SK-N-SH treated with all-trans-retinoic acid at 6 μM for 48 hours (cell line): ENCODE measurements around the gene SAP25.

Source experiments
- CREB5 ChIP-seq: fragments of 250-450 bp; sonication (Bioruptor Pico); IDR thresholded peaks from 2 replicates; pipeline ENCODE4 v1.5.1; 2020; ENCODE audit warnings: low read depth, mild to moderate bottlenecking, moderate library complexity
- PATZ1 ChIP-seq: fragments of 250-450 bp; sonication (Bioruptor Pico); IDR thresholded peaks from 2 replicates; pipeline ENCODE4 v1.8.0; 2020; ENCODE audit warnings: mild to moderate bottlenecking, moderate library complexity, borderline replicate concordance
- PPARA ChIP-seq: fragments of 250-450 bp; sonication (Bioruptor Pico); IDR thresholded peaks from 2 replicates; pipeline ENCODE4 v1.5.0; 2020; ENCODE audit warnings: mild to moderate bottlenecking, borderline replicate concordance
- RARB ChIP-seq: fragments of 250-450 bp; sonication (Bioruptor Pico); IDR thresholded peaks from 2 replicates; pipeline ENCODE4 v1.8.0; 2021; ENCODE audit warnings: mild to moderate bottlenecking, moderate library complexity
- SNAI2 ChIP-seq: fragments of 250-450 bp; sonication (Bioruptor Pico); IDR thresholded peaks from 2 replicates; pipeline ENCODE4 v1.5.0; 2020; ENCODE audit warnings: mild to moderate bottlenecking, moderate library complexity
- TOX ChIP-seq: fragments of 250-450 bp; sonication (Bioruptor Pico); IDR thresholded peaks from 2 replicates; pipeline ENCODE4 v1.8.0; 2021; ENCODE audit warnings: mild to moderate bottlenecking, moderate library complexity, borderline replicate concordance
- ZFP30 ChIP-seq: fragments of 450-650 bp; formaldehyde crosslinking; IDR thresholded peaks from 2 replicates; pipeline ENCODE4 v1.5.0; 2022; ENCODE audit warnings: mild to moderate bottlenecking, moderate library complexity

GRCh38 chr7:100606313-100606712 lies 32.6 kb upstream of the SAP25 start:
- TF ChIP-seq TOX (CRISPR knock-in tag) (no peak), PATZ1 (CRISPR knock-in tag) (no peak), ZFP30 (CRISPR knock-in tag) (no peak), PPARA (CRISPR knock-in tag) (no peak), CREB5 (CRISPR knock-in tag) (no peak), SNAI2 (CRISPR knock-in tag) (no peak), RARB (CRISPR knock-in tag) (no peak)
